HG03060 (cell line): ENCODE measurements around the gene CTSD.
"Not testable (repeated sequence)": the region's sequence is repeated elsewhere in the genome, so short reads cannot be mapped to it uniquely, and the experiment has no call there.

Experiments
- ATAC-seq: cut with Tn5 transposase; IDR thresholded peaks from one replicate; pipeline ENCODE4 v1.9.1; 2021; ENCODE audit warnings: low read depth, moderate number of reproducible peaks; ENCODE audit not compliant: unreplicated experiment

The CTSD gene

DNA sequence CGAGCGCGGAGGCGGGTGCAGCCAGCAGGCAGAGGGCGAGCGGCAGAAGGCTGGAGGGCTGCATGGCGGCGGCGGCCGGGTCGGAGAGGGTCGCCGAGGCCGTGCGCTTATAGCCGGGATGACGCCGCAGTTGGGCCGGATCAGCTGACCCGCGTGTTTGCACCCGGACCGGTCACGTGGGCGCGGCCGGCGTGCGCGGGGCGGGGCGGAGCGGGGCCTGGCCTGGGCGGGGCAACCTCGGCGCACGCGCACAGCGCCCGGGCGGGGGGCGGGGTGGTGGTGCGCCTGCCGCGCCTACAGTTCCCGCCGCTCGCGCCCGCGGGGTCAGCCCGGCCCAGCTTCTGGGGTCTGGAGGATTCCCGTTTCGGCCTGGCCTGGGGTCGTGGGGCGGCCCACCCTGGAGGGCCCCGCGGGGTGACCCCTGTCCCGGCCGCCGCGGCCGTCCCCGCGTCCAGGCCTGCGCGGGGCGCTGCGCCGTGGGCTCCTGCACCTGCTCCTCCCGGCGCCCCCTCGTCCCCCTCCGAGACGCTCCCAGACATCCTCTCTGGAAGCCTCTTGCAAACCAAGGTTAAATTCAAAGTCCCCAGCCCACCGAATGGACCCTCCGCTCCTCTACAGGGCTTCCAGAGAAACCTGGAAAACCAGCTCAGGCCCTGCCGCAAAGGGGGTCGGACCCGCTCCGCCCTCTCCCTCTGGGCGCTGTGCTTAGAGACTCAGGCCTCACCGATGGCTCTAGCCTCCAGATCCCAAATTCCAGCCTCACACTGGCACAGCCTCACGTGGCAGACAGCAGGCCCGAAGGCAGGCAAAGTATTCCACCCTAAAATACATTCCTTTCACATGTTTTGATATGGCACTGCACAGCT, at the start of gene CTSD:
Gene CTSD (minus strand): TSS at position 132 of the 866 bp plus-strand sequence. CDS start 68 bp downstream, at position 64.
- ATAC-seq = no peak

DNA sequence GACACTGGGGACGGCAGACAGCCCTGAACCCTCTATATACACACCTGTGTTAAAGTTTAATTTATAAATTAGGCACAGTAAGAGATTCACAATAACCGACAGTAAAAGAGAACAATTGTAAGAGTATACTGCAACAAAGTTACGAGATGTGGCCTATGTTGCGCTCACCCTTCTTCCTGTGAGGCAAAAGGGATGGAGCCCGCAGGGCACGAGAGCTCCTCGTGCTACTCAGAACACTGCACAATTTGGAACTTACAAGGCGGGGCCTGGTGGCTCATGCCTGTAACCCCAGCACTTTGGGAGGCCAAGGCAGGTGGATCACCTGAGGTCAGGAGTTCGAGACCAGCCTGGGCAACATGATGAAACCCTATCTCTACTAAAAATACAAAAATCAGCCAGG, 49.6 kb upstream of the CTSD start:
- not testable (repeated sequence) for ATAC-seq

DNA sequence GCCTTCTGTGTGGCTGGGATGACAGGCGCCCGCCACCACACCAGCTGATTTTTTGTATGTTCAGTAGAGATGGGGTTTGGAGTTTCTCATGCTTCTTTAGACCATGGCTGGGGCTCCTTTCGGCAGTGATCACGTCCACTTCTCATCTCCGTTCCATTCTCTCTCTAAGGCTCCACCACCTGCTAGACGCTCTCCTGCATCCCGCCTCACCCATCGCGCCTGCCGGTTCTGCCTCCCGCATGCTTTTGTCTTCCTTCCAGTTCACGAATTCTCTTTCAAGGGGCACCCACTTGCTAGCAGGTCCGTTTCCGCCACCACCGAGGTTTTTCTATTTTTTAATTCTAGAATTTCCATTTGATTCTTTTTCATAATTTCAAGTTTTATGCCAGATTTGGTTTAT, 49.1 kb upstream of the CTSD start:
- ATAC-seq = no peak

DNA sequence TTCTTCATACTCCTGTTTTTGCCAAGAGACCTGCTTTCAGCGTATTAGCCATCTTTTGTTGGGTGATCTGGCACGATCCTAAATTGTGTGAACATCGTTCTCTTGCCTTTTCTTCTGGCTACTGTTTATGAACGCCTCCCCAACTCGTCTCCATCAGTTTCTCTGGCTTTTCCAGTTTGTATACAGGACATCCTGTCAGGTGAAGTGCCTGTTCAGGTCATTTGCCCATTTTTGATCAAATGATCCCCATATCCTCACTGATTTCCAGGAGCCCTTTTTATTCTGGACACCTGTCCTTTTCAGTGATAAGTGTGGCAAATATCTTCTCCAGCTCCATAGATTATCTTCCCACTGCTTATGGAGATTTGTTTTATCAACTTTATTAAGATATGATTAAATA, 48.5 kb upstream of the CTSD start:
- ATAC-seq = no peak

DNA sequence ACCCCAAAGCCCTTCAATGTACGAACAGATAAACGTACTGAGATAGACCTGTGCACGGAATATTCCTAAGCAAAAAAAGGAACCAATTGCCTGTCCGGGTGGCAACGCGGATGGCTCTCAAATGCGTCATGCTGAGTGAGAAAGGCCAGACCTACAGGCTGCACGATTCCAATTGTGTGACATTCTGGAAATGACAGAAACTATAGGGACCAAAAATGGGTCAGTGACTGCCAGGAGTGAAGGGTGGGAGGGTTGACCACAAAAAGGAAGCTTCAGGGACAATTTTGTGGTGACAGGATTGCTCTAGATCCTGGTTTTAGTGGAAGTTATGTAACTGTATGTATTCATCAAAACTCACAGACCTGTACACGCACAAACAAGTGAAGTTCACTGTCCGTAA, 47.0 kb upstream of the CTSD start:
- no peak for ATAC-seq

DNA sequence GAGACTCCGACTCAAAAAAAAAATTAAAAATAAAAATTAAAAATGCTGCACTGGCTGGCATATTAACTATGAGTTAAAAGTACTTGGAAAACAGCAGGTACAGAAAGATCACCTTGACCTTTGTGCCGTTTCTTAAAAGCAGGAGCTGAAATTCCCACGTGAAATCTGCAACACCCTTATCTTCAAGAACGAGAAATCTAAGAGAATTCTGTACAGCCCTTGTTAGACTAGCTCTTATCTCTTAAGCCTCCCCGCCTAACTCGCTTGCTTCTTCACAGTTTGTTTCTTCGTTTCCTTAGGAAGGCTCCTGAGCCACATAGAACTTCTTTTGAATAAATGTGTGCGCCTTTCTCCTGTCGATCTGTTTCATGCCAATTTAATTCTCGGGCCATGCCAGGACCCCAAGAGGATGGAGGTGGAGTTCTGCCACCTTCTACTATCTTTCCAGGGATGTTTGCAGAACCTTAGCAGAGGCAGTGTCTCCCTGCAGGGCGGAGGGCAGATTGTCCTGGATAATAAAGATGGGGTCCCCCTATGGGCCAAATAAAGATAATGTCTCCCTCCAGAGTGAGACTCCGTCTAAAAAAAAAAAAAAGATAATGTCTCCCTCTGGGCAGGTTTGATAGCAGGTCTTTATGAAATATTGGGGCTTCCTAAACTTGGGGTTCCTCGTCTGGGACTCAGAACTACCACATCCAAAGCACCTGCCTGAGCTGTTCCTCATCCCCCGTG, 43.7 kb upstream of the CTSD start:
- ATAC-seq = no peak

DNA sequence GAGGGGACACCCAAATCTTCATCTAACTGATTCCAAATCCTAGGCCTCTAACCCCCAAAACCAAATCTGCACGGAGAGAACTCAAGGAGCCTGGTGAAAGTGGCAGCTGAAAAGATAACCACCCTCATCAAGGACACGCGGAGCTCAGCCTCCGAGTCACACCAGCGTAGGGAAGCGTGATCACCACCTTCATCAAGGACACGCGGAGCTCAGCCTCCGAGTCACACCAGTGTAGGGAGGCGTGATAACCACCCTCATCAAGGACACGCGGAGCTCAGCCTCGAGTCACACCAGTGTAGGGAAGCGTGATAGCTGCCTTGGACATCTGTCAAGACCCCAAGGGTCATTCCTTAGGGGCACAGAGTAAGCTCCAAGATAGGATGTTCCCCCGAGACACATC, 41.8 kb upstream of the CTSD start:
- ATAC-seq = no peak

DNA sequence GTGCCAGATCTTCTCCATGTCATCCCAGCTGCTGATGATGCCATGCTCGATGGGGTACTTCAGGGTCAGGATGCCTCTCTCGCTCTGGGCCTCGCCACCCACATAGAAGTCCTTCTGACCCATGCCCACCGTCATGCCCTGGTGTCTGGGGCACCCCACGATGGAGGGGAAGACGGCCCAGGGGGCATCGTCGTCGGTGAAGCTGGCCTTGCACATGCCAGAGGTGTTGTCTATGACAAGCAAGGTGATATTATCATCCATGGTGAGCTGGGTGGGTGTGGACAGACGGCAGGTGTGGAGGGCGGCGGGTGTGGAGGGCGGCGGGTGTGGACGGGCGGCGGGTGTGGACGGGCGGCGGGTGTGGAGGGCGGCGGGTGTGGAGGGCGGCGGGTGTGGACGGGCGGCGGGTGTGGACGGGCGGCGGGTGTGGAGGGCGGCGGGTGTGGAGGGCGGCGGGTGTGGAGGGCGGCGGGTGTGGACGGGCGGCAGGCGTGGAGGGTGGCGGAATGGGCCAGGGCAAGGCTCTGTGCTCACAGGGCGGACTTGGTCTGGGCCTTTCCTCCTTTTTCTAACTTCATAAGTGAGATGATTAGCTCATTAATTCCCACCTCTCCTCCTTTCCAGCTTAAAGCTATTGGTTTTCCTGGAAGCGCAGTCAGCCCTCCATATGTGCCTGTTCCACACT, 40.2 kb upstream of the CTSD start:
- ATAC-seq = not testable (repeated sequence)

DNA sequence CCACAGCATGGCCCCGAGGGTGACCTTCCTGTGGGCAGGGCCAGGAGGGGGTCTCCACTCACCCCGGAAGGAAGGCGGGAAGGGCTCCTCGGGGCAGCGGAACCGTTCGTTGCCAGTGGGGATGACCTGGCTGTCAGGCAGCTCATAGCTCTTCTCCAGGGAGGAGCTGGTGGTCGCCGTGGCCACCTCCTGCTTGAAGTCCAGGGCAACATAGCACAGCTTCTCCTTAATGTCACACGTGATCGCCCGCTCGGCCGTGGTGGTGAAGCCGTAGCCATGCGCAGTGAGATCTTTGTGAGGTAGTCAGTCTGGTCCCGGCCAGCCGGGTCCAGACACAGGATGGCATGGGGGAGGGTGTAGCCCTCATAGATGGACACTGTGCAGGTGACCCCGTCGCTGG, 39.5 kb upstream of the CTSD start:
- ATAC-seq = no peak

DNA sequence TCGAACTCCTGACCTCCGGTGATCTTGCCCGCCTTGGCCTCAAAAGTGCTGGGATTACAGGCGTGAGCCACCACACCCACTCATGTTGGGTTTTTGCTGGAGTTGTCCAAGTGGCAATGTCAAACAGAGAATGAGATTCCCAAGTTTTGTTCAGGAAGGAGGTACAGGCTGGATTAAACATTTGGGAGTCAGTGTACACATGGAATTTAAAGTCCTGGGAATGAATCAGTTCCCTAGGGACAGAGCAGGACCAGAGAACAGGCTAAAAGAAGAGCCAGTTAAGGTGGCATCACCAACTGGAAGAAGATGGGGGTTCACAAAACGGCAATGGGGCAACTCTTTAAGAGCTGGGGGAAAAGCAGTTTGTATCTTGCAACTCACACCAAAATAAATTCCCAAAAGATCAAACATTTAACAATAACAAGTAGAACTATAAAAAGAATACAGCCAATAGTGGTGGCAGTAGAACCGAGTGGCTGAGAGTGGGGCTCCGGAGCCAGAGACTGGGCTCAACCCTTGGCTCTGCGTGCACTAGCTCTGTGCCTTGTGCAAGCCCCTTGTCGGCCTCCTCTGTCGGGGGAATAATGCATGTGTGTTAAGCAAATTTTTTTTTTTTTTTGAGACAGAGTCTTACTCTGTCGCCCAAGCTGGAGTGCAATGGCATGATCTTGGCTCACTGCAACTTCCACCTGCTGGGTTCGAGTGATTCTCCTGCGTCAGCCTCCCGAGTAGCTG, 33.8 kb upstream of the CTSD start:
- no peak for ATAC-seq

DNA sequence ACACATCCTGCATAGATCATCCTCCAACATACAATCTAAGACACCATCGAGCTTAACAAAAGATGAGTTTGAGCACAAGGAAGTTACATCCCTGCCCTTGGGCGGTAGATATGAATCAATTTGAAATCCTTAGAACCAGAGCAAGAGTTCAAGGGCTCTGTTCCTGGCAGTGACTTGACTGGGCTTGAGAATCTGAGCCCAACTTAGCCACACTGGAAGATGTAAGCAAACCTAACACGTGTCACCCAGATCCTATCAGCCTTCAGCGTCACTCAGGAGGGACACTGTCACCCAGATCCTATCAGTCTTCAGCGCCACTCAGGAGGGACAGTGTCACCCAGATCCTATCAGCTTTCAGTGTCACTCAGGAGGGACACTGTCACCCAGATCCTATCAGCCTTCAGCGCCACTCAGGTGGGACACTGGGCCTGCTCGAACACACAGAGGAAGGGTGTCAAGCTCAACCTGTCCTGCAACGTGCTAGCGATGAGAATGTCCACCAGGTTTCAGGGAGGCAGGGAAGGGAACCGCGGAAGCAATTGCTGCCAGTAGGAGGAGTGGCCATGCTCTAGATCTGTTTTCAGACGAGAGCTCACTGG, 32.8 kb upstream of the CTSD start:
- no peak for ATAC-seq

DNA sequence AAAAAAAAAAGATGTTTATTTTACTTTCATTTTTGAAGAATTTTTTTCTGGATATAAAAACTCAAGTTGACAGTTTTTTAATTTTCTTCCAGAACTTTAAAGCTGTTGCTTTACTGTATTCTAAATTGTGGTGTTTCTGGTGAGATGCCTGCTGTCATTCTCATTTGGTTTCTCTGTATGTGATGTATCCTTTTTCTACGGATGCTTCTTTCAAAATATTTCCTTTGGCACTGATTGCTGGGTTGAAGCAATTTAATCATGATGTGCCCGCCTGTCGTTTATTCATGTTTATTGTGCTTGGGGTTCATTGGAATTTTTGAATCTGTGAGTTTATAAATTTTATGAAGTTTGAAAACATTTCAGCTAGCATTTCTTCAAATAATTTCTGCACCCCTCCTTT, 29.4 kb upstream of the CTSD start:
- ATAC-seq = no peak

DNA sequence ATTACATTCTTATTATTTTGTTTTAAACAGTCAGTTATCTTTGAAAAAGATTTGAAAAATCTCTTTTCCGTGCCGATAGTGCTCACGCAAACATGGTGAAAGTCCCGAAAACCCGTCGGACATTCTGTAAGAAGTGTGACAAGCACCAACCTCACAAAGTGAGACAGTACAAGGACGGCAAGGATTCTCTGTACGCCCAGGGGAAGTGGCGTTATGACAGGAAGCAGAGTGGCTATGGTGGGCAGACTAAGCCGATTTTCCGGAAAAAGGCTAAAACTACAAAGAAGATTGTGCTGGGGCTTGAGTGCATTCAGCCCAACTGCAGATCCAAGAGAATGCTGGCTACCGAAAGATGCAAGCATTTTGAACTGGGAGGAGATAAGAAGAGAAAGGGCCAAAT, 28.7 kb upstream of the CTSD start:
- no peak for ATAC-seq

DNA sequence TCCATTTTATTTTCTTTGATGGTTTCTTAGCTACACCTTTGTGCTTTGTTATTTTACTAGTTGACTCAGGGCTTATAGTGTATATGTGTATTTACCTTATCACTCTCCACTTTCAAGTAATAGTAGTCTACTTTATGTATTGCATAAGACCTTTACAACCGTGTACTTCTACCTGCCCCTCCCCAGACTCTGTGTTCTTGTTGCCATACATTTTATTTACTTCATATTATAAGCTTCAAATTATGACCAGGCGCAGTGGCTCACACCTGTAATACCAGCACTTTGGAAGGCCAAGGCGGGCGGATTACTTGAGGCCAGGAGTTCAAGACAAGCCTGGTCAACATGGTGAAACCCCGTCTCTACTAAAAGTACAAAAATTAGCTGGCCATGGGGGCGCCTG, 28.2 kb upstream of the CTSD start:
- no peak for ATAC-seq

DNA sequence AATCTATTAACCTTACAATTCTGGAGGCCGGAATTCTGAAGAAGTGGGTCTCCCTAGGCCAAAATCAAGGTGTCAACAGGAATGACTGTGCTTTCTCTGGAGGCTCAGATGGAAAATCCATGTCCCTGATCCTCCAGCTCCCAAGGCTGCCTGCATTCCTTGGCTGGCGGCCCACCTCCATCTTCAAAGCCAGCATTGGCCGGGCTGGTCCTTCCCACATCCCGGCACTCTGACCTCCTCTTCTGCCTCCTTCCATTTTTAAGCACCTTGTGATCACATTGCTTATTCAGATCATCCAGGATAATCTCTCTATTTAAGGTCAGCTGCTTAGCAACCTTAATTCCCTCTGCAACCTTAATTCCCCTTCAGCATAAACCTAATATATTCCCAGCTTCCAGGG, 22.7 kb upstream of the CTSD start:
- no peak for ATAC-seq

DNA sequence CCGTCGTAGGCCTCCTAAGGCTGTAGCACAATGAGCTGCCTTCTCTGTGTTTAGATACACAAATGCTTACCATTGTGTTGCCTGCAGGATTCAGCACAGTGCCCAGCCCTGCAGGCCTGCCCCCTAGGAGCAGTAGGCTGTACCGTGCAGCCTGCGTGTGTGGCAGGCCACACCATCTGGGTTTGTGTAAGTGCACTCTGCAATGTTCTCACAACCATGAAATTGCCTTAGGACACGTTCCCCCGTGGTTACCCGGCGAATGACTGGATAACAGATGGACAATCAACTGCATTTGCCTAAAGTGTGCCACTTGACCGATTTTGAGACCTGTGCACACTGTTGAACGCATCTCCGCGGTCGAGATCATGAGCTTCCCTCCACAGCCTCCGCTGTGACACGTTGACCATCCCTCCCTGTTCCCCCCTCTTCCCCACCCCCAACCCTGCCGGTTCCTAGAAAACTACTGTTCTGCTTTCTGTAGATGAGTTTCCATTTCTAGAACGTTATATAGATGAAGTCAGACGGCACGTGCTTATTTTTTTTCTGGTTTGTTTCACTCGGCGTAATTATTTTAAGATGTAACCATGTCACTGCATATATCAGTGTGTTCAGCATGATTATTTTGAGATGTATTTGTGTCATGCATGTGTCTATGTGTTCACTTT, 22.2 kb upstream of the CTSD start:
- no peak for ATAC-seq

DNA sequence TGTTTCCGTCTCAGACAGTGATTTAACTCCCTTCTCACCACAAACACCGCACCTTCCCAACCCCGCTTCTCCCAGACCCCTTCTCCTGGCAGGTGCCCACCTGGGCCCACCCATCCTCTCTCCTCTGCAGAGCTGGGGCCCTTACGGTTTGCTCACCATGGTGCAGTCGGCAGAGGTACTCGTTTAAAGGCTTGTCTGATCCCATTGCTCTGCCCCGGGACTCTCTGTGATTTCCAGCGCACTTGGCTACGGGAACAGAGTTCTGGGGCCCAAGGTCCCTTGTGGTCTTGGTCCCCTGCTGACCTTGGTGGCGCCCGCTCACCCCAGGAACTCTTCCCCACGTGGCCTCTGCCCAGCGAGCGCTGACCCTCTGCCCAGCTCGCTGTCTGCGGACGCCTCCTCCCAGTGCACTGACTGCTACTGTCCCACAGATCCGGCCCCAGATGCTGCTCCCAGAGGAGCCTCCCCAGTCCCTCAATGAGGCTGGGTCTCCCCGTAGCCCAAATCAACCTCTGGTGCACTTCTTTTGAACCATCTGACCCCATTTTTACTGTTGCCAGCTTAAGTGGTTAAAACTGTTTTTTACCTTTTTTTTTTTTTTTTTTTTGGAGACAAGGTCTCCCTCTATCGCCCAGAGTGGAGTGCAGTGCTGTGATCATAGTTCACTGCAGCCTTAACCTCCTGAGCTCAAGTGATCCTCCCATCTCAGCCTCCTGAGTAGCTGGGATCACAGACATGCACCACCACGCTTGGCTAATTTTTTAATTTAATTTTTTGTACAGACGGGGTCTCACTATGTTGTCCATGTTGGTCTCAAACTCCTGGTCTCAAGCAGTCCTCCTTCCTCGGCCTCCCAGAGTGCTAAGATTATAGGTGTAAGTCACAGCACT, 21.3 kb upstream of the CTSD start:
- no peak for ATAC-seq

DNA sequence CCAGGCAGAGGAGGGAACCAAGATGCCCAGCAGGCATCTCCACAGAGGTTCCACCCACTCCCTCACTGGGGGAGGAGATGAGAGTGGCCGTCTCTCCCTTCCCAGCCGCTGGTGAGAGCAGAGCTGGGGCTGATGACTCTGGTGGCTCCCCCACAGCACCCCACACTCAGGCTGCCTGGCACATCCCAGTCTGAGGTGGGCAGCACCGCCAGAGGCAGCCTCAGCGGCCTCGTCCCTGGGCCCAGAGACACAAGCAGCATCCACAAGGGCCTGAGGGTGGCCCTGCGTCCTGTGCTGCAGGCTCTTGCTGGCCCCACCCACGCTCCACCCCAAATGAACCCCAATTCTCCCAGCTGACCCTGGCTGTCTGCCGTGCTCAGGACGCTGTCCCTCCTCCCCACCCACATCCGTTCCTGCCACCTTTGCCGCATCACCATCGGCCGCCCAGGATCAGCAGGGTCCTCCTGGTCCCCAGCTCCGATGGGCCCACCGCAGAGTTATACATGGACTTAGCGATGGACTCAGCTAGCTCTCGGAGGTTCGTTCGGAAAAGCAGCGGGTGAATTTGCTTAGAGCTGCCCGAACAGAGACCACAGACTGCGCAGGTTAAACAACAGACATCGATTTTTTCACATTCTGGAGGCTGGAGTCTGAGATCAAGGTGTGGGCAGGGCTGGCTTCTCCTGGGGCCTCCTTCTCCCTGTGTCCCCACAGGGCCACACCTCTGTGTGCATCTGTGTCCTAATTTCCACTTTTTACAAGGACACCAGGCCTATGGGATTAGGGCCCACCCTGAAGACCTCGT, 20.2 kb upstream of the CTSD start:
- ATAC-seq = no peak
